OCI-LY7 (cell line): Measurements from ENCODE around the gene LRFN2. TPM values are rescaled to one million over a fixed set of nuclear protein-coding genes. Genes with fewer than 3 reads are reported as not detected.

Experiments used
- BruUV-seq: library from RNA; stranded (reverse); fragments of 400-500 nt; replicated peaks from 2 replicates; lab custom pipeline; 2021; lab: Mats Ljungman, UMichigan
- CTCF ChIA-PET: fragments of 300-600 bp; sonication (Branson Sonifier 250); formaldehyde crosslinking; loops from one replicate; lab custom pipeline; 2022; ENCODE audit warnings: antibody characterized with exemption; ENCODE audit not compliant: unreplicated experiment; lab: Charles Lee
- POLR2A ChIA-PET: fragments of 300-600 bp; sonication (Branson Sonifier 250); formaldehyde crosslinking; loops from one replicate; lab custom pipeline; 2022; ENCODE audit warnings: antibody characterized with exemption; lab: Charles Lee
- DNase-seq: peaks from one replicate; pipeline ENCODE4 v3.0.0-alpha.2; 2015; ENCODE audit warnings: low spot score
- H2AFZ ChIP-seq: fragments of 200-600 bp; sonication (generic), shearing (Covaris generic); 2 replicates; pipeline ENCODE4 v1.6.1; 2014; ENCODE audit warnings: mild to moderate bottlenecking, antibody characterized with exemption, low read length, moderate library complexity
- H3K27ac ChIP-seq: fragments of 200-600 bp; sonication (generic); 2 replicates; pipeline ENCODE4 v1.5.1; 2014; ENCODE audit warnings: mixed run types, low read depth, mild to moderate bottlenecking, moderate library complexity, low read length, inconsistent platforms; ENCODE audit not compliant: poor library complexity, severe bottlenecking
- H3K36me3 ChIP-seq: fragments of 200-600 bp; sonication (generic); 2 replicates; pipeline ENCODE4 v1.6.1; 2014; ENCODE audit warnings: mild to moderate bottlenecking, antibody characterized with exemption, low read length, moderate library complexity, mixed read lengths; ENCODE audit not compliant: insufficient read depth
- H3K4me1 ChIP-seq: fragments of 200-600 bp; sonication (generic); 2 replicates; pipeline ENCODE4 v1.5.1; 2014; ENCODE audit warnings: mild to moderate bottlenecking, low read length; ENCODE audit not compliant: insufficient read depth, poor library complexity, severe bottlenecking
- H3K4me2 ChIP-seq: fragments of 200-600 bp; sonication (generic); 2 replicates; pipeline ENCODE4 v1.6.1; 2014; ENCODE audit warnings: mild to moderate bottlenecking, low read length
- H3K4me3 ChIP-seq: fragments of 200-600 bp; sonication (generic); 2 replicates; pipeline ENCODE4 v1.5.1; 2014; ENCODE audit warnings: mild to moderate bottlenecking, low read depth, low read length; ENCODE audit not compliant: poor library complexity, severe bottlenecking
- H3K79me2 ChIP-seq: fragments of 200-600 bp; sonication (generic); 2 replicates; pipeline ENCODE4 v1.6.1; 2016; ENCODE audit warnings: low read depth, mild to moderate bottlenecking, low read length, moderate library complexity, mixed read lengths; ENCODE audit not compliant: insufficient read depth
- H3K9me2 ChIP-seq: fragments of 200-600 bp; sonication (generic); 2 replicates; pipeline ENCODE4 v1.6.1; 2016; ENCODE audit warnings: mild to moderate bottlenecking, low read length, mixed read lengths; ENCODE audit not compliant: insufficient read depth
- H3K9me3 ChIP-seq: fragments of 200-600 bp; sonication (generic); 2 replicates; pipeline ENCODE4 v1.6.1; 2014; ENCODE audit warnings: mild to moderate bottlenecking, mixed run types, low read length, mixed read lengths
- H4K20me1 ChIP-seq: fragments of 200-600 bp; sonication (generic); 2 replicates; pipeline ENCODE4 v1.6.1; 2014; ENCODE audit warnings: mild to moderate bottlenecking, antibody characterized with exemption, low read length, moderate library complexity, mixed read lengths; ENCODE audit not compliant: insufficient read depth
- EZH2phosphoT487 ChIP-seq: fragments of 200-600 bp; sonication (generic); IDR thresholded peaks from 2 replicates; pipeline ENCODE4 v1.6.1; 2018; ENCODE audit warnings: low read depth, borderline replicate concordance, mild to moderate bottlenecking, mixed run types, antibody characterized with exemption, low read length, moderate library complexity, mixed read lengths
- intact Hi-C: fragments of 100-400 bp; cut with micrococcal nuclease; formaldehyde crosslinking; loops from one replicate; pipeline ENCODE4 v1.10.0; 2022; ENCODE audit not compliant: unreplicated experiment
- total RNA-seq, 2 experiments: library from RNA; depleted of rRNA in 1 of 2; stranded (reverse); fragments of >200 nt in 1 of 2; shearing (Covaris generic) in 1 of 2; gene quantifications; 2 replicates each; pipeline ENCODE4 v1.2.3, GENCODE V29; 2014 to 2022
- TF ChIP-seq, protein P1 (sequence below): fragments of 200-600 bp; sonication (generic); conservative IDR thresholded peaks from 2 replicates; pipeline ENCODE4 v1.5.1; 2014; ENCODE audit warnings: mild to moderate bottlenecking, antibody characterized with exemption, low read length, moderate library complexity, mixed read lengths

LRFN2 gene
- total RNA-seq, 2 experiments from 2014 or later, result not detected

GRCh38 chr6:40627316-40627715 lies 40.2 kb upstream of the LRFN2 start:
- Histone ChIP-seq H3K4me1 (no peaks in the 10 kb centered on the region), H3K4me2 (no peak overlapping the region), H4K20me1 (no peaks in the 10 kb centered on the region), H3K27ac (no peak overlapping the region), H3K9me2 (no peaks in the 10 kb centered on the region), H3K9me3 (no peaks in the 10 kb centered on the region), H3K4me3 (no peak overlapping the region), H3K36me3 (no peaks in the 10 kb centered on the region), H3K79me2 (no peaks in the 10 kb centered on the region), H2AFZ (no peak overlapping the region)
- ChIA-PET POLR2A (no interaction called here), CTCF (no interaction called here)
- intact Hi-C loops, result no loop called here
- no peak for DNase-seq
- TF ChIP-seq, protein P1, sequence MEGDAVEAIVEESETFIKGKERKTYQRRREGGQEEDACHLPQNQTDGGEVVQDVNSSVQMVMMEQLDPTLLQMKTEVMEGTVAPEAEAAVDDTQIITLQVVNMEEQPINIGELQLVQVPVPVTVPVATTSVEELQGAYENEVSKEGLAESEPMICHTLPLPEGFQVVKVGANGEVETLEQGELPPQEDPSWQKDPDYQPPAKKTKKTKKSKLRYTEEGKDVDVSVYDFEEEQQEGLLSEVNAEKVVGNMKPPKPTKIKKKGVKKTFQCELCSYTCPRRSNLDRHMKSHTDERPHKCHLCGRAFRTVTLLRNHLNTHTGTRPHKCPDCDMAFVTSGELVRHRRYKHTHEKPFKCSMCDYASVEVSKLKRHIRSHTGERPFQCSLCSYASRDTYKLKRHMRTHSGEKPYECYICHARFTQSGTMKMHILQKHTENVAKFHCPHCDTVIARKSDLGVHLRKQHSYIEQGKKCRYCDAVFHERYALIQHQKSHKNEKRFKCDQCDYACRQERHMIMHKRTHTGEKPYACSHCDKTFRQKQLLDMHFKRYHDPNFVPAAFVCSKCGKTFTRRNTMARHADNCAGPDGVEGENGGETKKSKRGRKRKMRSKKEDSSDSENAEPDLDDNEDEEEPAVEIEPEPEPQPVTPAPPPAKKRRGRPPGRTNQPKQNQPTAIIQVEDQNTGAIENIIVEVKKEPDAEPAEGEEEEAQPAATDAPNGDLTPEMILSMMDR, result no peak
- no peak for TF ChIP-seq EZH2phosphoT487
- no TSS peak for BruUV-seq

GRCh38 chr6:40626886-40627285 lies 39.7 kb upstream of the LRFN2 start:
- Histone ChIP-seq H3K36me3 (no peaks in the 10 kb centered on the region), H2AFZ (no peak overlapping the region), H3K4me1 (no peaks in the 10 kb centered on the region), H3K79me2 (no peaks in the 10 kb centered on the region), H3K4me3 (no peak overlapping the region), H3K4me2 (no peak overlapping the region), H4K20me1 (no peaks in the 10 kb centered on the region), H3K9me2 (no peaks in the 10 kb centered on the region), H3K9me3 (no peaks in the 10 kb centered on the region), H3K27ac (no peak overlapping the region)
- TF ChIP-seq, protein P1, result no peak
- no peak for TF ChIP-seq EZH2phosphoT487
- intact Hi-C loops, result no loop called here
- ChIA-PET POLR2A (no interaction called here), CTCF (no interaction called here)
- BruUV-seq, result no TSS peak
- no peak for DNase-seq

- BruUV-seq, result no TSS peak
- no peaks in the 10 kb centered on the region for H3K36me3 ChIP-seq
- no peaks in the 10 kb centered on the region for H3K79me2 ChIP-seq
- CTCF ChIA-PET, result no interaction called here
- POLR2A ChIA-PET, result interaction anchor here (0.7 kb wide), 1 partner anchor 439 kb away, joined by 4 read pairs; no protein-coding TSS in a partner anchor
- H3K4me3 ChIP-seq, result no peak overlapping the region
- no peak overlapping the region for H3K27ac ChIP-seq
- H3K4me2 ChIP-seq, result no peak overlapping the region
- intact Hi-C loops, result no loop called here
- DNase-seq, result no peak
- no peaks in the 10 kb centered on the region for H3K9me2 ChIP-seq
- no peaks in the 10 kb centered on the region for H3K9me3 ChIP-seq
- H3K4me1 ChIP-seq, result no peaks in the 10 kb centered on the region
- no peaks in the 10 kb centered on the region for H4K20me1 ChIP-seq
- TF ChIP-seq, protein P1, result no peak
- no peak for TF ChIP-seq EZH2phosphoT487
- no peak overlapping the region for H2AFZ ChIP-seq
Measured at GRCh38 chr6:40623932-40624331, 36.8 kb upstream of the LRFN2 start.
